Lower leg skin (tissue), 3 donors: ENCODE data around the gene AGPAT2.

ENCODE experiments used
- CTCF ChIP-seq, 3 donors: fragments of 450-650 bp; IDR thresholded peaks; one replicate each; pipeline ENCODE4 v1.5.1; 2016; ENCODE audit warnings: antibody characterized with exemption in 3 of 3, mild to moderate bottlenecking in 3 of 3, moderate library complexity in 2 of 3
- POLR2A ChIP-seq, 2 donors: fragments of 450-650 bp; IDR thresholded peaks; one replicate each; pipeline ENCODE4 v1.6.1; 2016 to 2017; ENCODE audit warnings: antibody characterized with exemption in 2 of 2, mild to moderate bottlenecking in 1 of 2, moderate library complexity in 1 of 2

GRCh38 chr9:136683755-136684154 lies 3.5 kb downstream of the AGPAT2 start:
- TF ChIP-seq CTCF (IDR thresholded peaks at IDR 0.05) (no peak), POLR2A (IDR thresholded peaks at IDR 0.05) (no peak)
